ENCODE results near the gene CDHR3.

The CDHR3 gene

GRCh38 chr7:105987046-105987445, 24.0 kb downstream of the CDHR3 start:
- H3K23ac ChIP-seq (ENCODE audit: low read depth, low read length, poor library complexity): no peak overlapping the region
- no CpG with 5 or more reads among the region's 2 CpGs for WGBS, 2 donors (ENCODE audit: extremely low coverage in 2 of 2, insufficient read length in 2 of 2, insufficient replicate concordance in 1 of 2)
- H3K36me3 ChIP-seq (replicated peaks in 1 of 2; ENCODE audit: control insufficient read depth in 2 of 2, insufficient read depth in 2 of 2, low read length in 2 of 2): no peaks in the 10 kb centered on the region
- H3K9ac ChIP-seq (ENCODE audit: low read depth, low read length, poor library complexity): no peak overlapping the region
- no peak overlapping the region for H2AK5ac ChIP-seq (ENCODE audit: low read depth, low read length)
- H3K4me1 ChIP-seq (ENCODE audit: control insufficient read depth in 2 of 2, insufficient read depth in 1 of 2, low read depth in 1 of 2, low read length in 2 of 2): peaks cover 14 to 20% of the 10 kb centered on the region in 2 donors
- no peak for DNase-seq (ENCODE audit: low spot score)
- no peak overlapping the region for H3K18ac ChIP-seq (ENCODE audit: low read length)
- no peak overlapping the region for H2BK5ac ChIP-seq (ENCODE audit: low read length)
- H2AFZ ChIP-seq (ENCODE audit: low read length): no peak overlapping the region
- H4K8ac ChIP-seq (ENCODE audit: low read depth, low read length): no peak overlapping the region
- H3K27me3 ChIP-seq (ENCODE audit: control insufficient read depth in 3 of 3, insufficient read depth in 3 of 3, low read depth in 1 of 3, low read length in 3 of 3): peaks cover 0 to 4% (median 0%) of the 10 kb centered on the region in 3 experiments
- no peaks in the 10 kb centered on the region for H3K9me3 ChIP-seq (replicated peaks in 1 of 2; ENCODE audit: control insufficient read depth in 2 of 2, insufficient read depth in 1 of 2, low read depth in 1 of 2, low read length in 2 of 2)
- H3K4me3 ChIP-seq (ENCODE audit: low read length in 2 of 2): no peak overlapping the region
- H4K91ac ChIP-seq (ENCODE audit: low read depth, low read length, poor library complexity): no peak overlapping the region
- H2BK120ac ChIP-seq (ENCODE audit: low read depth, low read length): no peak overlapping the region
- H2BK15ac ChIP-seq (ENCODE audit: low read length): no peak overlapping the region
- no peak overlapping the region for H3K27ac ChIP-seq (replicated peaks; ENCODE audit: low read length)
- no peak overlapping the region for H3K14ac ChIP-seq (ENCODE audit: low read length)
- no peak overlapping the region for H2BK12ac ChIP-seq (ENCODE audit: low read length)
- H3K4me2 ChIP-seq (ENCODE audit: insufficient read depth, low read length, poor library complexity, severe bottlenecking): no peak overlapping the region
- H3K4ac ChIP-seq (ENCODE audit: low read length): no peak overlapping the region
- no peaks in the 10 kb centered on the region for H3K79me1 ChIP-seq (ENCODE audit: low read depth, low read length)

GRCh38 chr7:105988276-105988675, 25.2 kb downstream of the CDHR3 start:
- WGBS, 2 donors (ENCODE audit: extremely low coverage in 2 of 2, insufficient read length in 2 of 2, insufficient replicate concordance in 1 of 2): no CpG with 5 or more reads among the region's 3 CpGs
- Histone ChIP-seq H3K27ac (replicated peaks; ENCODE audit: low read length) (no peak overlapping the region), H3K27me3 (ENCODE audit: control insufficient read depth in 3 of 3, insufficient read depth in 3 of 3, low read depth in 1 of 3, low read length in 3 of 3) (peaks cover 0 to 9% (median 0%) of the 10 kb centered on the region in 3 experiments)

GRCh38 chr7:105989191-105989590, 26.1 kb downstream of the CDHR3 start:
- Histone ChIP-seq H3K79me1 (ENCODE audit: low read depth, low read length) (no peaks in the 10 kb centered on the region), H3K4ac (ENCODE audit: low read length) (no peak overlapping the region), H2BK120ac (ENCODE audit: low read depth, low read length) (no peak overlapping the region), H4K91ac (ENCODE audit: low read depth, low read length, poor library complexity) (no peak overlapping the region), H3K18ac (ENCODE audit: low read length) (no peak overlapping the region), H3K4me3 (ENCODE audit: low read length in 2 of 2) (no peak overlapping the region), H3K9ac (ENCODE audit: low read depth, low read length, poor library complexity) (no peak overlapping the region), H3K23ac (ENCODE audit: low read depth, low read length, poor library complexity) (no peak overlapping the region), H2BK15ac (ENCODE audit: low read length) (no peak overlapping the region), H2AFZ (ENCODE audit: low read length) (no peak overlapping the region), H2AK5ac (ENCODE audit: low read depth, low read length) (no peak overlapping the region), H4K8ac (ENCODE audit: low read depth, low read length) (no peak overlapping the region), H3K4me2 (ENCODE audit: insufficient read depth, low read length, poor library complexity, severe bottlenecking) (no peak overlapping the region), H3K27me3 (ENCODE audit: control insufficient read depth in 3 of 3, insufficient read depth in 3 of 3, low read depth in 1 of 3, low read length in 3 of 3) (peaks cover 0 to 9% (median 0%) of the 10 kb centered on the region in 3 experiments), H3K4me1 (ENCODE audit: control insufficient read depth in 2 of 2, insufficient read depth in 1 of 2, low read depth in 1 of 2, low read length in 2 of 2) (peaks cover 14 to 20% of the 10 kb centered on the region in 2 donors), H3K14ac (ENCODE audit: low read length) (no peak overlapping the region), H3K36me3 (replicated peaks in 1 of 2; ENCODE audit: control insufficient read depth in 2 of 2, insufficient read depth in 2 of 2, low read length in 2 of 2) (no peaks in the 10 kb centered on the region), H3K27ac (replicated peaks; ENCODE audit: low read length) (no peak overlapping the region), H2BK12ac (ENCODE audit: low read length) (no peak overlapping the region), H3K9me3 (replicated peaks in 1 of 2; ENCODE audit: control insufficient read depth in 2 of 2, insufficient read depth in 1 of 2, low read depth in 1 of 2, low read length in 2 of 2) (no peaks in the 10 kb centered on the region), H2BK5ac (ENCODE audit: low read length) (no peak overlapping the region)
- WGBS, 2 donors (ENCODE audit: extremely low coverage in 2 of 2, insufficient read length in 2 of 2, insufficient replicate concordance in 1 of 2): no CpG with 5 or more reads among the region's 2 CpGs
- no peak for DNase-seq (ENCODE audit: low spot score)

More at GRCh38 chr7:105988276-105988675, 25.2 kb downstream of the CDHR3 start:
- H3K4ac ChIP-seq (ENCODE audit: low read length): no peak overlapping the region
- peaks cover 14 to 20% of the 10 kb centered on the region in 2 donors for H3K4me1 ChIP-seq (ENCODE audit: control insufficient read depth in 2 of 2, insufficient read depth in 1 of 2, low read depth in 1 of 2, low read length in 2 of 2)
- no peak for DNase-seq (ENCODE audit: low spot score)
- H2BK120ac ChIP-seq (ENCODE audit: low read depth, low read length): no peak overlapping the region
- H3K9ac ChIP-seq (ENCODE audit: low read depth, low read length, poor library complexity): no peak overlapping the region
- no peak overlapping the region for H3K4me3 ChIP-seq (ENCODE audit: low read length in 2 of 2)
- H4K8ac ChIP-seq (ENCODE audit: low read depth, low read length): no peak overlapping the region
- no peak overlapping the region for H3K23ac ChIP-seq (ENCODE audit: low read depth, low read length, poor library complexity)
- H2BK15ac ChIP-seq (ENCODE audit: low read length): no peak overlapping the region
- H3K79me1 ChIP-seq (ENCODE audit: low read depth, low read length): no peaks in the 10 kb centered on the region
- no peak overlapping the region for H4K91ac ChIP-seq (ENCODE audit: low read depth, low read length, poor library complexity)
- no peak overlapping the region for H3K18ac ChIP-seq (ENCODE audit: low read length)
- no peak overlapping the region for H2BK5ac ChIP-seq (ENCODE audit: low read length)
- H2AFZ ChIP-seq (ENCODE audit: low read length): no peak overlapping the region
- no peaks in the 10 kb centered on the region for H3K36me3 ChIP-seq (replicated peaks in 1 of 2; ENCODE audit: control insufficient read depth in 2 of 2, insufficient read depth in 2 of 2, low read length in 2 of 2)
- no peaks in the 10 kb centered on the region for H3K9me3 ChIP-seq (replicated peaks in 1 of 2; ENCODE audit: control insufficient read depth in 2 of 2, insufficient read depth in 1 of 2, low read depth in 1 of 2, low read length in 2 of 2)
- H3K14ac ChIP-seq (ENCODE audit: low read length): no peak overlapping the region
- no peak overlapping the region for H2BK12ac ChIP-seq (ENCODE audit: low read length)
- no peak overlapping the region for H3K4me2 ChIP-seq (ENCODE audit: insufficient read depth, low read length, poor library complexity, severe bottlenecking)
- H2AK5ac ChIP-seq (ENCODE audit: low read depth, low read length): no peak overlapping the region

GRCh38 chr7:105989686-105990085, 26.6 kb downstream of the CDHR3 start:
- H3K4me3 ChIP-seq (ENCODE audit: low read length in 2 of 2): peak overlapping the region in 1 of 2 donors; percentile 2
- no peak overlapping the region for H3K18ac ChIP-seq (ENCODE audit: low read length)
- no peak overlapping the region for H2AK5ac ChIP-seq (ENCODE audit: low read depth, low read length)
- H4K91ac ChIP-seq (ENCODE audit: low read depth, low read length, poor library complexity): no peak overlapping the region
- no peak overlapping the region for H2BK120ac ChIP-seq (ENCODE audit: low read depth, low read length)
- peaks cover 0 to 9% (median 0%) of the 10 kb centered on the region in 3 experiments for H3K27me3 ChIP-seq (ENCODE audit: control insufficient read depth in 3 of 3, insufficient read depth in 3 of 3, low read depth in 1 of 3, low read length in 3 of 3)
- no peak overlapping the region for H3K9ac ChIP-seq (ENCODE audit: low read depth, low read length, poor library complexity)
- H2BK5ac ChIP-seq (ENCODE audit: low read length): no peak overlapping the region
- no peak overlapping the region for H4K8ac ChIP-seq (ENCODE audit: low read depth, low read length)
- no peak overlapping the region for H2BK12ac ChIP-seq (ENCODE audit: low read length)
- no peak overlapping the region for H3K27ac ChIP-seq (replicated peaks; ENCODE audit: low read length)
- H3K4me2 ChIP-seq (ENCODE audit: insufficient read depth, low read length, poor library complexity, severe bottlenecking): no peak overlapping the region
- no peaks in the 10 kb centered on the region for H3K36me3 ChIP-seq (replicated peaks in 1 of 2; ENCODE audit: control insufficient read depth in 2 of 2, insufficient read depth in 2 of 2, low read length in 2 of 2)
- H3K4me1 ChIP-seq (ENCODE audit: control insufficient read depth in 2 of 2, insufficient read depth in 1 of 2, low read depth in 1 of 2, low read length in 2 of 2): peaks cover 14 to 20% of the 10 kb centered on the region in 2 donors
- H3K4ac ChIP-seq (ENCODE audit: low read length): no peak overlapping the region
- no peak for DNase-seq (ENCODE audit: low spot score)
- no peak overlapping the region for H2AFZ ChIP-seq (ENCODE audit: low read length)
- H3K79me1 ChIP-seq (ENCODE audit: low read depth, low read length): no peaks in the 10 kb centered on the region
- H3K9me3 ChIP-seq (replicated peaks in 1 of 2; ENCODE audit: control insufficient read depth in 2 of 2, insufficient read depth in 1 of 2, low read depth in 1 of 2, low read length in 2 of 2): no peaks in the 10 kb centered on the region
- H3K14ac ChIP-seq (ENCODE audit: low read length): no peak overlapping the region
- H2BK15ac ChIP-seq (ENCODE audit: low read length): no peak overlapping the region
- H3K23ac ChIP-seq (ENCODE audit: low read depth, low read length, poor library complexity): no peak overlapping the region
